ENCODE data around the gene SEMA3D.

The SEMA3D gene

DNA sequence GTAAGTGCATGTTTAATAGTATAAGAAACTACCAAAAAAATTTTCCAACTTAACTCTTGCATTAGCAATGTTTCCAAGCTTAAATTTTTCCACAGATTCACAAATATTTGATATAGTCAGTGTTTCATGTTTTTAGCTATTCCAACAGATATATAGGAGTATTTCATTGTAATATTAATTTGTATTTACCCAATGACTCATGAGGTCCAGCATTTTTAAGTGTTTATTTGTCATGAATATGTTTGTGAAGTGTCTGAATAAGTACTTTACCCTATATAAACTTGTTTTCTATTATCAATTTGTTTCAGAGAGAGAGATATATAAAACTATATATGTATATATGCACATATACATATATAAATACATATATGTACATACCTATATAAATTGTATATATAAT is 71.0 kb downstream of the SEMA3D start:
- no peak overlapping the region for H2AFZ ChIP-seq (ENCODE audit: low read depth, low read length)
- no peaks in the 10 kb centered on the region for H3K36me3 ChIP-seq (replicated peaks; ENCODE audit: low read depth, low read length)
- no peaks in the 10 kb centered on the region for H3K79me2 ChIP-seq (ENCODE audit: low read length)
- no peak overlapping the region for H3K4me2 ChIP-seq (ENCODE audit: low read length)
- H3K4me3 ChIP-seq (ENCODE audit: low read length) = no peak overlapping the region
- no peak for TF ChIP-seq EZH2phosphoT487 (IDR thresholded peaks at IDR 0.05; ENCODE audit: low read depth)
- TF ChIP-seq, protein P1, sequence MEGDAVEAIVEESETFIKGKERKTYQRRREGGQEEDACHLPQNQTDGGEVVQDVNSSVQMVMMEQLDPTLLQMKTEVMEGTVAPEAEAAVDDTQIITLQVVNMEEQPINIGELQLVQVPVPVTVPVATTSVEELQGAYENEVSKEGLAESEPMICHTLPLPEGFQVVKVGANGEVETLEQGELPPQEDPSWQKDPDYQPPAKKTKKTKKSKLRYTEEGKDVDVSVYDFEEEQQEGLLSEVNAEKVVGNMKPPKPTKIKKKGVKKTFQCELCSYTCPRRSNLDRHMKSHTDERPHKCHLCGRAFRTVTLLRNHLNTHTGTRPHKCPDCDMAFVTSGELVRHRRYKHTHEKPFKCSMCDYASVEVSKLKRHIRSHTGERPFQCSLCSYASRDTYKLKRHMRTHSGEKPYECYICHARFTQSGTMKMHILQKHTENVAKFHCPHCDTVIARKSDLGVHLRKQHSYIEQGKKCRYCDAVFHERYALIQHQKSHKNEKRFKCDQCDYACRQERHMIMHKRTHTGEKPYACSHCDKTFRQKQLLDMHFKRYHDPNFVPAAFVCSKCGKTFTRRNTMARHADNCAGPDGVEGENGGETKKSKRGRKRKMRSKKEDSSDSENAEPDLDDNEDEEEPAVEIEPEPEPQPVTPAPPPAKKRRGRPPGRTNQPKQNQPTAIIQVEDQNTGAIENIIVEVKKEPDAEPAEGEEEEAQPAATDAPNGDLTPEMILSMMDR (IDR thresholded peaks at IDR 0.05; ENCODE audit: low read depth, low read length) = no peak
- no peaks in the 10 kb centered on the region for H3K9me3 ChIP-seq (ENCODE audit: insufficient read depth, low read length)
- no peaks in the 10 kb centered on the region for H3K4me1 ChIP-seq (ENCODE audit: low read length)
- H4K20me1 ChIP-seq (ENCODE audit: insufficient read depth, low read length) = no peaks in the 10 kb centered on the region
- no peak overlapping the region for H3K9ac ChIP-seq (ENCODE audit: low read length)
- no peaks in the 10 kb centered on the region for H3K27me3 ChIP-seq (ENCODE audit: low read depth, low read length)
- H3K27ac ChIP-seq (ENCODE audit: low read length) = no peak overlapping the region

DNA sequence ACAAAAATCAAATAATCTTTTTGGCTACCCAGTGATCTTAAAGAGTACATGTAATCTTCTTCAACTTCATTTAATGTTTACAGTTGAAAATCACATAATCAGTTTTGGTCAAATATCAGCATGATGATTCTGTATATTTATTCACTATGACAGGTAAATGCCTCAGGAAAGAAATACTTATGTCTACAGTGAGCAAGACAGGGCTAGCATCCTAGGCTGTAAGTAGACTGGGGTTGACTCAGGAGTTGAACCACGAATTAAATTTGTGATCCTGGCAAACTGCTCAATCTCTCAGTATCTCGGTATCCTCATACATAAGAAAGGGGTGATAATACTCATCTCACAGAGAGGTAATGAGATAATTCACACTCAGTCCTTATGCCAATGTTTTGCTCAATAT is 71.8 kb downstream of the SEMA3D start:
- Histone ChIP-seq H3K9ac (ENCODE audit: low read length) (no peak overlapping the region), H3K27ac (ENCODE audit: low read length) (no peak overlapping the region)

DNA sequence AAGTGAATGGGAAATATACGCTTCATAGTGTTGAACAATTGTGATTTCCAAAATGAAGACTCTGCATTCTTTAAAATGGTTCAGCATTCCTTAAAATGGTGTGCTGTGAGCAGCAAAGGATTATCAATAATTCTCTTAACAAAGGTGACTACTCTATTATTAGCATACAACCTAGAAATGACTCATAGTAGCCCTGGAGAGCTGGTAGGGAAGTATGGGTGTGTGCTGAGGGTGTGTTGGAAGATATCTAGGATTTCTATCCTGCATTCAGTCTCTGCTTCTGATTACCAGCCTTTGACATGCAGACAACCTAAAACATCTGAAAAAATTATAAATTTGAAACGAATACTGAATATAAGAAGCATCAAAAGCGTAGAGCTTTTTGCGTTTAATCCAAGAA is 72.5 kb downstream of the SEMA3D start:
- no peak overlapping the region for H3K4me3 ChIP-seq (ENCODE audit: low read length)
- no peaks in the 10 kb centered on the region for H3K9me3 ChIP-seq (ENCODE audit: insufficient read depth, low read length)
- TF ChIP-seq, protein P1 (IDR thresholded peaks at IDR 0.05; ENCODE audit: low read depth, low read length) = no peak
- no peak for TF ChIP-seq EZH2phosphoT487 (IDR thresholded peaks at IDR 0.05; ENCODE audit: low read depth)
- H3K4me2 ChIP-seq (ENCODE audit: low read length) = no peak overlapping the region
- no peak overlapping the region for H2AFZ ChIP-seq (ENCODE audit: low read depth, low read length)
- H4K20me1 ChIP-seq (ENCODE audit: insufficient read depth, low read length) = no peaks in the 10 kb centered on the region
- H3K27me3 ChIP-seq (ENCODE audit: low read depth, low read length) = no peaks in the 10 kb centered on the region
- H3K36me3 ChIP-seq (replicated peaks; ENCODE audit: low read depth, low read length) = no peaks in the 10 kb centered on the region
- no peak overlapping the region for H3K9ac ChIP-seq (ENCODE audit: low read length)
- no peaks in the 10 kb centered on the region for H3K79me2 ChIP-seq (ENCODE audit: low read length)
- no peaks in the 10 kb centered on the region for H3K4me1 ChIP-seq (ENCODE audit: low read length)
- H3K27ac ChIP-seq (ENCODE audit: low read length) = no peak overlapping the region

More for the DNA sequence above, 71.8 kb downstream of the SEMA3D start:
- Histone ChIP-seq H3K9me3 (ENCODE audit: insufficient read depth, low read length) (no peaks in the 10 kb centered on the region), H3K79me2 (ENCODE audit: low read length) (no peaks in the 10 kb centered on the region), H3K27me3 (ENCODE audit: low read depth, low read length) (no peaks in the 10 kb centered on the region), H3K4me3 (ENCODE audit: low read length) (no peak overlapping the region), H3K36me3 (replicated peaks; ENCODE audit: low read depth, low read length) (no peaks in the 10 kb centered on the region), H3K4me2 (ENCODE audit: low read length) (no peak overlapping the region), H4K20me1 (ENCODE audit: insufficient read depth, low read length) (no peaks in the 10 kb centered on the region), H2AFZ (ENCODE audit: low read depth, low read length) (no peak overlapping the region), H3K4me1 (ENCODE audit: low read length) (no peaks in the 10 kb centered on the region)
- TF ChIP-seq EZH2phosphoT487 (IDR thresholded peaks at IDR 0.05; ENCODE audit: low read depth) = no peak
- TF ChIP-seq, protein P1 (IDR thresholded peaks at IDR 0.05; ENCODE audit: low read depth, low read length) = no peak

DNA sequence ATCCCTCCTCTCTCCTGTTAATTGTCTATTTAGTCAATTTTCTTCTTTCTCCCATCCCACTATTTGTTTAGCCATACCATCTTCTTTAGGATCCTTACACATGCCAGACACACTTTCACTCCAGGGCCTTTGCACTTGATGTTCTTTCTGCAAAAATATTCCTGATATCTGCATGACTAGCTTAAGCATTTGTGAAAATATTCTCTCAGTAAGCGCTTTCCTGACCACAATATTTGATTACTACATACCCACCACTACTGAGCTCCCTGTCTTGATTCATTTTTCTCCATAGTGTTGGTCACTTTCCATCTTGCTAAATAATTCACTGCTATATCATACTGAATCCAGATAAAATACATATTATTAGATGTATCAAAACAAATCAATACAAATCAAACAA is 75.1 kb downstream of the SEMA3D start:
- Histone ChIP-seq H3K36me3 (replicated peaks; ENCODE audit: low read depth, low read length) (no peaks in the 10 kb centered on the region), H3K27ac (ENCODE audit: low read length) (no peak overlapping the region), H3K4me1 (ENCODE audit: low read length) (no peaks in the 10 kb centered on the region), H3K9me3 (ENCODE audit: insufficient read depth, low read length) (no peaks in the 10 kb centered on the region), H2AFZ (ENCODE audit: low read depth, low read length) (no peak overlapping the region), H4K20me1 (ENCODE audit: insufficient read depth, low read length) (no peaks in the 10 kb centered on the region), H3K9ac (ENCODE audit: low read length) (no peak overlapping the region), H3K4me2 (ENCODE audit: low read length) (no peak overlapping the region), H3K79me2 (ENCODE audit: low read length) (no peaks in the 10 kb centered on the region), H3K27me3 (ENCODE audit: low read depth, low read length) (no peaks in the 10 kb centered on the region), H3K4me3 (ENCODE audit: low read length) (no peak overlapping the region)
- TF ChIP-seq, protein P1 (IDR thresholded peaks at IDR 0.05; ENCODE audit: low read depth, low read length) = no peak
- no peak for TF ChIP-seq EZH2phosphoT487 (IDR thresholded peaks at IDR 0.05; ENCODE audit: low read depth)
